ENCODE results near the gene LMAN2L.

DNA sequence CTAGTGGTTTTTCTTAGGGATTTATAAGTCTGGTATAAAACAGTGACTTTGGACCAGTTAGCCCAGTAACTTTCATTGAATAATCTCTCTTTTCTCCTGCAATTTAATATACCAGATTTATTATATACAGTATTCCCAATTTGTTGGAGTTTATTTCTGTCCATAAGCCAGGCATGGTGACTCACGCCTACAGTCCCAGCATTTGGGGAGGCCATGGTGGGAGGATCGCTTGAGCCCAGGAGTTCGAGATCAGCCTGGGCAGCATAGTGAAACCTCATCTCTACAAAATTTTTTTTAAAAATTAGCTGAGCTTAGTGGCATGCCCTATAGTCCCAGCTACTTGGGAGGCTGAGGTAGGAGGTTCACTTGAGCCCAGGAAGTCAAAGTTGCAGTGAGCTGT lies 47.5 kb upstream of the LMAN2L start:
- TF ChIP-seq POLR2AphosphoS5 (IDR thresholded peaks at IDR 0.05; ENCODE audit: low read depth, low read length) (no peak), TAF1 (IDR thresholded peaks at IDR 0.05; ENCODE audit: borderline replicate concordance, low read depth, low read length) (no peak), POLR2A (IDR thresholded peaks at IDR 0.05; ENCODE audit: low read depth, low read length) (no peak)

All from GM12892 (cell line).